CD4-positive, alpha-beta memory T cell (primary cell): Measurements from ENCODE around the gene LATS1. TPM values are rescaled to one million over a fixed set of nuclear protein-coding genes. Genes with fewer than 3 reads are reported as not detected.

Experiments
- CTCF ChIA-PET: fragments of 350-600 bp; sonication (Branson Sonifier 250); formaldehyde crosslinking; loops from one replicate; lab custom pipeline; 2021; ENCODE audit warnings: inconsistent platforms; ENCODE audit not compliant: partially characterized antibody; lab: Charles Lee
- POLR2A ChIA-PET: fragments of 350-600 bp; sonication (Branson Sonifier 250); formaldehyde crosslinking; loops from one replicate; lab custom pipeline; 2021; ENCODE audit not compliant: partially characterized antibody; lab: Charles Lee
- DNase-seq, 5 donors: peaks; one replicate each; pipeline versions ENCODE4 v3.0.0 to v3.0.0-alpha.2; 2020 to 2022; ENCODE audit warnings: mixed read lengths in 1 of 5
- H3K27ac ChIP-seq: one replicate; pipeline ENCODE4 v1.7.0; 2013; ENCODE audit warnings: low read depth, low read length
- H3K27me3 ChIP-seq: 2 replicates; pipeline ENCODE4 v1.7.0; 2013; ENCODE audit warnings: mild to moderate bottlenecking, low read length, moderate library complexity; ENCODE audit not compliant: insufficient read depth
- H3K36me3 ChIP-seq: 2 replicates; pipeline ENCODE4 v1.7.0; 2013; ENCODE audit warnings: mild to moderate bottlenecking, low read length, moderate library complexity; ENCODE audit not compliant: insufficient read depth
- H3K4me1 ChIP-seq: 2 replicates; pipeline ENCODE4 v1.7.0; 2013; ENCODE audit warnings: mild to moderate bottlenecking, low read length, moderate library complexity; ENCODE audit not compliant: insufficient read depth
- H3K4me3 ChIP-seq, 2 donors: one replicate each; pipeline ENCODE4 v1.7.0; 2013; ENCODE audit warnings: low read length in 2 of 2, mild to moderate bottlenecking in 1 of 2
- H3K9me3 ChIP-seq, 2 donors: one replicate each; pipeline ENCODE4 v1.7.0; 2013; ENCODE audit warnings: low read length in 2 of 2, control low read depth in 1 of 2; ENCODE audit not compliant: control insufficient read depth in 1 of 2
- H3K27ac Mint-ChIP-seq, 7 donors: one replicate each; pipeline ENCODE4 v1.8.0; 2020 to 2021; ENCODE audit warnings: mixed read lengths in 7 of 7, mild to moderate bottlenecking in 6 of 7, inconsistent platforms in 3 of 7, moderate library complexity in 3 of 7
- H3K27me3 Mint-ChIP-seq, 2 donors: one replicate each; pipeline ENCODE4 v1.8.0; 2020 to 2021; ENCODE audit warnings: mixed read lengths in 2 of 2
- H3K36me3 Mint-ChIP-seq, 2 donors: one replicate each; pipeline ENCODE4 v1.8.0; 2020 to 2021; ENCODE audit warnings: mixed read lengths in 2 of 2, inconsistent platforms in 1 of 2, mild to moderate bottlenecking in 1 of 2
- H3K4me1 Mint-ChIP-seq, 4 donors: one replicate each; pipeline ENCODE4 v1.8.0; 2020 to 2021; ENCODE audit warnings: mixed read lengths in 4 of 4, mild to moderate bottlenecking in 1 of 4
- H3K4me3 Mint-ChIP-seq, 8 donors: one replicate each; pipeline ENCODE4 v1.8.0; 2020 to 2021; ENCODE audit warnings: mixed read lengths in 8 of 8, mild to moderate bottlenecking in 7 of 8, moderate library complexity in 6 of 8, inconsistent platforms in 3 of 8
- H3K9me3 Mint-ChIP-seq, 8 donors: one replicate each; pipeline ENCODE4 v1.8.0; 2020 to 2021; ENCODE audit warnings: mixed read lengths in 8 of 8, mild to moderate bottlenecking in 5 of 8, inconsistent platforms in 3 of 8, moderate library complexity in 1 of 8
- intact Hi-C: fragments of 100-400 bp; cut with micrococcal nuclease; formaldehyde crosslinking; loops from one replicate; pipeline ENCODE4 v1.15.1; 2023
- polyA plus RNA-seq, 2 donors: library from polyadenylated mRNA; unstranded; fragments of 300-500 nt; fragmentation: Illumina TruSeq; gene quantifications; one replicate each; pipeline ENCODE4 v1.2.3, GENCODE V29; 2021
- total RNA-seq, 2 experiments: library from RNA; stranded (reverse); gene quantifications; one replicate each; pipeline ENCODE4 v1.2.3, GENCODE V29; 2021

LATS1 gene
- total and polyA plus RNA-seq, 4 experiments from 2014 or later = 5.8 to 51.8 (median 31.9) TPM

GRCh38 chr6:149646599-149646998 is 71.3 kb downstream of the LATS1 start:
- H3K4me1 Mint-ChIP-seq = peaks cover 25 to 58% (median 33%) of the 10 kb centered on the region in 4 donors
- Histone ChIP-seq H3K4me1 (peaks cover 35% of the 10 kb centered on the region), H3K9me3 (no peaks in the 10 kb centered on the region), H3K27me3 (no peaks in the 10 kb centered on the region), H3K36me3 (no peaks in the 10 kb centered on the region), H3K4me3 (no peak overlapping the region), H3K27ac (no peak overlapping the region)
- H3K27me3 Mint-ChIP-seq = no peaks in the 10 kb centered on the region
- H3K27ac Mint-ChIP-seq = peak overlapping the region in 4 of 7 donors; percentile 23 to 51 (median 38)
- H3K9me3 Mint-ChIP-seq = no peaks in the 10 kb centered on the region
- no peak for DNase-seq
- ChIA-PET CTCF (no interaction called here), POLR2A (interaction anchor here (2.5 kb wide), 1 partner anchor 71 kb away, joined by 16 read pairs; the partner anchor contains the start of gene LATS1)
- intact Hi-C loops = no loop called here
- peaks cover 0 to 3% of the 10 kb centered on the region in 2 donors for H3K36me3 Mint-ChIP-seq
- peak overlapping the region in 6 of 8 donors; percentile 6 to 94 (median 64) for H3K4me3 Mint-ChIP-seq

- peak overlapping the region in 2 of 7 donors; percentile 8 to 38 for H3K27ac Mint-ChIP-seq
- CTCF ChIA-PET = interaction anchor here (0.7 to 1.5 kb wide), 2 partner anchors 98 to 126 kb away, joined by 3 read pairs; no protein-coding TSS in a partner anchor
- intact Hi-C loops = no loop called here
These were observed 74.9 kb downstream of the LATS1 start for GRCh38 chr6:149642829-149643580.

GRCh38 chr6:149636124-149636523 is 81.8 kb downstream of the LATS1 start:
- Histone ChIP-seq H3K27me3 (no peaks in the 10 kb centered on the region), H3K4me1 (no peaks in the 10 kb centered on the region), H3K4me3 (no peak overlapping the region), H3K36me3 (no peaks in the 10 kb centered on the region), H3K27ac (no peak overlapping the region), H3K9me3 (no peaks in the 10 kb centered on the region)
- Mint-ChIP-seq H3K36me3 (peaks cover 19 to 34% of the 10 kb centered on the region in 2 donors), H3K9me3 (no peaks in the 10 kb centered on the region), H3K27me3 (no peaks in the 10 kb centered on the region), H3K4me1 (peaks cover 4 to 10% (median 6%) of the 10 kb centered on the region in 4 donors), H3K27ac (no peak overlapping the region), H3K4me3 (no peak overlapping the region)
- DNase-seq = no peak
- intact Hi-C loops = no loop called here
- ChIA-PET CTCF (no interaction called here), POLR2A (no interaction called here)

More at GRCh38 chr6:149642829-149643580, 74.9 kb downstream of the LATS1 start:
- H3K9me3 ChIP-seq = no peaks in the 10 kb centered on the region
- H3K4me3 ChIP-seq = no peak overlapping the region
- peaks cover 27% of the 10 kb centered on the region for H3K4me1 ChIP-seq
- H3K4me3 Mint-ChIP-seq = no peak overlapping the region
- peaks cover 4 to 11% of the 10 kb centered on the region in 2 donors for H3K36me3 Mint-ChIP-seq
- POLR2A ChIA-PET = interaction anchor here (1.0 kb wide), 1 partner anchor 15 kb away, joined by 3 read pairs; no protein-coding TSS in a partner anchor
- H3K4me1 Mint-ChIP-seq = peaks cover 26 to 54% (median 32%) of the 10 kb centered on the region in 4 donors
- DNase-seq = no peak
- no peaks in the 10 kb centered on the region for H3K36me3 ChIP-seq
- no peak overlapping the region for H3K27ac ChIP-seq
- H3K27me3 Mint-ChIP-seq = no peaks in the 10 kb centered on the region
- no peaks in the 10 kb centered on the region for H3K27me3 ChIP-seq
- no peaks in the 10 kb centered on the region for H3K9me3 Mint-ChIP-seq

- Mint-ChIP-seq H3K4me3 (no peak overlapping the region), H3K27ac (no peak overlapping the region), H3K9me3 (no peaks in the 10 kb centered on the region), H3K27me3 (no peaks in the 10 kb centered on the region), H3K4me1 (peaks cover 0 to 12% (median 5%) of the 10 kb centered on the region in 4 donors), H3K36me3 (peaks cover 26 to 37% of the 10 kb centered on the region in 2 donors)
- CTCF ChIA-PET = no interaction called here
- Histone ChIP-seq H3K27ac (no peak overlapping the region), H3K9me3 (no peaks in the 10 kb centered on the region), H3K27me3 (no peaks in the 10 kb centered on the region), H3K36me3 (no peaks in the 10 kb centered on the region), H3K4me3 (no peak overlapping the region), H3K4me1 (no peaks in the 10 kb centered on the region)
- POLR2A ChIA-PET = no interaction called here
- DNase-seq = no peak
- intact Hi-C loops = no loop called here
These were observed 83.6 kb downstream of the LATS1 start for GRCh38 chr6:149634315-149634714.

DNA sequence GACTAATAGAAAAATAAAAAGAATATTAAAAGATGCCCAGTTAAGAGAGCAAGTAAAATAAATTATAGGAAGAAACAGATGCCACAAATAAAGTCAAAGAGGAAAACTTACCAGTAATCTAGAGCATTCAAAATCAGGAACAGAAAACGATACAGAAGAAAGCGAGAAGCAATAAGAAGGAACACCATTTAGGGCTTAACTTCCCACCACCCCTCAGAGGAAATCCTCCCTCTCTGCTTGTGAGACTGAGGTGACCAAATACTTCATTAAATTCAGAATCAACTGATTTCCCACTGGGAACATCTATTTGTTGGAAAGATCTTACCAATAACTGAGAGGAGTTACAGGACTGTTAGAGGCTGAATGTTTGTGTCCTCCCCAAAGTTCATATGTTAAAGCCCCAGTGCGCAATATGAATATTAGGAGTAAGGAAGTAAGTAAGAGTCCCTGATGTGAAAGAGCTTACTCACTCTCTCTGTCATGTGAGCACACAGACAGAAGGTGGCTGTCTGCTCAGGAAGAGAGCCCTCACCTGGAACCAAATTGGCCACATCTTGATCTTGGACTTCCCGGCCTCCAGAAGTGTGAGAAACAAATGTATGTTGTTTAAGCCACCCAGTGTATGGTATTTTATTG is 88.9 kb downstream of the LATS1 start:
- Histone ChIP-seq H3K36me3 (peaks cover 10% of the 10 kb centered on the region), H3K9me3 (no peaks in the 10 kb centered on the region), H3K27ac (no peak overlapping the region), H3K27me3 (no peaks in the 10 kb centered on the region), H3K4me1 (no peaks in the 10 kb centered on the region), H3K4me3 (no peak overlapping the region)
- no peaks in the 10 kb centered on the region for H3K9me3 Mint-ChIP-seq
- intact Hi-C loops = no loop called here
- H3K4me3 Mint-ChIP-seq = no peak overlapping the region
- no peak for DNase-seq
- POLR2A ChIA-PET = no interaction called here
- H3K27me3 Mint-ChIP-seq = no peaks in the 10 kb centered on the region
- H3K27ac Mint-ChIP-seq = peak overlapping the region in 1 of 7 donors; percentile 38
- CTCF ChIA-PET = no interaction called here
- peaks cover 34 to 38% of the 10 kb centered on the region in 2 donors for H3K36me3 Mint-ChIP-seq
- H3K4me1 Mint-ChIP-seq = peaks cover 0 to 9% (median 5%) of the 10 kb centered on the region in 4 donors

DNA sequence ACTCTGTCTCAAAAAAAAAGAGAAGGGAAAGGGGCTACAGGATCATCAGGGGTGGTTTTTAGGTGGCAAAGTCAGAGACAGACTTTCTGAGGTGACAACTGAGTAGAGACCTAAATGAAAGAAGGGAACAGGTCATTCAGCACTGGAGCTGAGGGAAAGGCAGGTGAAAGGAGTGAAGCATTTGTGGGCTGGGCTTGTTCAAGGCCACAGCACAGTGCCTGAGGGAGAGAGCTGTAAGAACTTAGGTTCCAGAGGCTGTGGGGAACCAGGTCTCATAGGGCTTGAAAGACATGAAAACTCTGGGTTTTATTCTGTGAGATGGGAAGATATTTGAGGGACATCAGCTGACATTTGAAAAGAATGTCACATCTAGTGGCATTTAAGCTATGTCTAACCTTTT is 90.2 kb downstream of the LATS1 start:
- H3K36me3 ChIP-seq = peaks cover 13% of the 10 kb centered on the region
- no peak for DNase-seq
- ChIA-PET POLR2A (interaction anchor here (1.1 kb wide), 1 partner anchor 16 kb away, joined by 3 read pairs; no protein-coding TSS in a partner anchor), CTCF (interaction anchor here (1.0 kb wide), 1 partner anchor 20 kb away, joined by 3 read pairs; no protein-coding TSS in a partner anchor)
- no peaks in the 10 kb centered on the region for H3K4me1 ChIP-seq
- no peak overlapping the region for H3K27ac ChIP-seq
- H3K27ac Mint-ChIP-seq = peak overlapping the region in 5 of 7 donors; percentile 14 to 83 (median 52)
- intact Hi-C loops = no loop called here
- H3K9me3 ChIP-seq = no peaks in the 10 kb centered on the region
- H3K36me3 Mint-ChIP-seq = peaks cover 39 to 42% of the 10 kb centered on the region in 2 donors
- no peaks in the 10 kb centered on the region for H3K27me3 Mint-ChIP-seq
- H3K9me3 Mint-ChIP-seq = no peaks in the 10 kb centered on the region
- no peak overlapping the region for H3K4me3 Mint-ChIP-seq
- H3K27me3 ChIP-seq = no peaks in the 10 kb centered on the region
- peaks cover 0 to 9% (median 5%) of the 10 kb centered on the region in 4 donors for H3K4me1 Mint-ChIP-seq
- no peak overlapping the region for H3K4me3 ChIP-seq

DNA sequence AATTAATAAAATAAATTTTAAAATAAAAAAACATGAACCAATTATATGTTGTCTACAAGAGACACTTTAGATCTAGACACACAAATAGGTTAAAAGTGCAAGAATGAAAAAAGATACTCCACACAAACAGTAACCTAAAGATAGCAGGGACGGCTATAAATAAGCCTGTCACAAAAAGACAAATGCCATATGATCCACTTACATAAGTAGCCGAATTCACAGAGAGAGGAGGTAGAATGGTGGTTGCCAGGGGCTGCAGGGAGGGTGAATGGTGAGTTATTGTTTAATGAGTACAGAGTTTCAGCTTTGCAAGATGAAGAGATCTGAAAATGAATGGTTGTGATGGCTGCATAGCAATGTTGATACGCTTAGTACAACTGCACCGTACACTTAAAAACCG is 102.1 kb downstream of the LATS1 start:
- Mint-ChIP-seq H3K4me3 (peak overlapping the region in 1 of 8 donors; percentile 53), H3K9me3 (peaks cover 0 to 4% (median 1%) of the 10 kb centered on the region in 8 donors), H3K27ac (peak overlapping the region in 1 of 7 donors; percentile 53), H3K36me3 (peaks cover 53 to 56% of the 10 kb centered on the region in 2 donors), H3K27me3 (no peaks in the 10 kb centered on the region), H3K4me1 (peaks cover 4 to 11% (median 6%) of the 10 kb centered on the region in 4 donors)
- intact Hi-C loops = no loop called here
- Histone ChIP-seq H3K4me3 (no peak overlapping the region), H3K36me3 (peaks cover 3% of the 10 kb centered on the region), H3K9me3 (no peaks in the 10 kb centered on the region), H3K4me1 (no peaks in the 10 kb centered on the region), H3K27ac (no peak overlapping the region), H3K27me3 (no peaks in the 10 kb centered on the region)
- no peak for DNase-seq
- CTCF ChIA-PET = no interaction called here
- POLR2A ChIA-PET = no interaction called here
